Heart right ventricle (tissue), 16 donors: ENCODE results near the gene PLCH1. TPM values are rescaled to one million over a fixed set of nuclear protein-coding genes. Genes with fewer than 3 reads are reported as not detected.

ENCODE experiments used
- ATAC-seq, 8 donors: fragments of 200-7000 bp; cut with Tn5 transposase; one replicate each; pipeline ENCODE4 v1.9.1; 2020; ENCODE audit warnings: mild to moderate bottlenecking in 8 of 8, moderate library complexity in 8 of 8, moderate number of reproducible peaks in 1 of 8
- DNase-seq, 2 donors: peaks; one replicate each; pipeline ENCODE4 v3.0.0-alpha.2; 2020
- H3K27ac ChIP-seq, 10 donors: fragments of 200-600 bp; sonication (generic) in 2 of 10; one replicate each; pipeline versions ENCODE4 v1.5.0 to v1.8.0; 2020 to 2022; ENCODE audit warnings: mild to moderate bottlenecking in 3 of 10
- H3K27me3 ChIP-seq, 7 donors: fragments of 200-600 bp; one replicate each; pipeline ENCODE4 v1.8.0; 2021 to 2022; ENCODE audit warnings: mild to moderate bottlenecking in 2 of 7
- H3K36me3 ChIP-seq, 9 donors: fragments of 200-600 bp; sonication (generic) in 1 of 9; one replicate each; pipeline versions ENCODE4 v1.5.0 to v1.8.0; 2020 to 2022; ENCODE audit warnings: mild to moderate bottlenecking in 2 of 9
- H3K4me1 ChIP-seq, 9 donors: fragments of 200-600 bp; sonication (generic) in 1 of 9; one replicate each; pipeline versions ENCODE4 v1.5.0 to v1.8.0; 2020 to 2022; ENCODE audit warnings: mild to moderate bottlenecking in 4 of 9
- H3K4me3 ChIP-seq, 10 donors: fragments of 200-600 bp; sonication (generic) in 2 of 10; one replicate each; pipeline versions ENCODE4 v1.5.0 to v1.8.0; 2020 to 2022; ENCODE audit warnings: mild to moderate bottlenecking in 7 of 10, moderate library complexity in 2 of 10
- H3K9me3 ChIP-seq, 11 donors: fragments of 200-600 bp in 10 of 11; sonication (generic) in 2 of 11; one replicate each; pipeline versions ENCODE4 v1.5.0 to v1.8.0; 2013 to 2022; ENCODE audit warnings: mild to moderate bottlenecking in 2 of 11, control low read depth in 1 of 11, moderate library complexity in 1 of 11
- CTCF ChIP-seq, 9 donors: fragments of 200-600 bp; sonication (generic) in 2 of 9; IDR thresholded peaks; one replicate each; pipeline versions ENCODE4 v1.5.0 to v1.8.0; 2021 to 2022; ENCODE audit warnings: antibody characterized with exemption in 9 of 9, mild to moderate bottlenecking in 5 of 9, moderate library complexity in 1 of 9
- WGBS, 2 donors: extraction: QIAGEN DNeasy Blood & Tissue Kit; methylation state at CpG; one replicate each; pipeline ENCODE4 v1.1.7; 2013; ENCODE audit warnings: inconsistent platforms in 1 of 2; 5-methylcytosine and 5-hydroxymethylcytosine counted together
- intact Hi-C, 10 donors: fragments of 100-400 bp; cut with DNase I; formaldehyde crosslinking; loops; one replicate each; pipeline versions ENCODE4 v1.11.1 to v1.14.2; 2022
- polyA plus RNA-seq, 2 donors: library from polyadenylated mRNA; stranded (reverse); fragments of 200-250 nt; gene quantifications; one replicate each; pipeline ENCODE4 v1.2.3, GENCODE V29; 2013
- total RNA-seq, 10 donors: library from RNA; stranded (reverse); fragmentation: NEBNext Ultra II Directional in 3 of 10; extraction: Animal tissue kit (Norgen Biotek cat#: 25700) in 3 of 10; gene quantifications; one replicate each; pipeline versions ENCODE4 v1.2.1 to v1.2.4, GENCODE V29; 2021 to 2023
- donor health status: Arrhythmogenic right ventricular cardiomyopathy.
- donor health status: ischemic (EF 13 %, LVEDD 7.1; RV severe dilation, severe dysfunction).
- donor health status: healthy with polysubstance abuse.
- donor health status: DM: no; HTN: yes; CAD: no.
- donor health status: DM: no; HTN: no; CAD: no.
- donor health status: ischemic (EF 25% LVEDD 6.9; RV normal size, moderate dysfunction).
- donor health status: ischemic (EF 25% LVEDD 5.7; RV mildly dilated, moderate dysfunction).
- donor health status: healthy.
- donor health status: DM: yes; HTN: yes; CAD: no.
- donor health status: Ischemic cardiomyopathy.
- donor health status: ischemic (EF 35%, LVEDD 5.7; RV mildly dilated, moderate dysfunction).
- donor health status: nonischemic (EF 11% LVEDD 7.7; RV severe dilation, severe dysfunction).
- donor health status: DM: yes; HTN: yes; CAD: no.
- donor health status: PGD.
- donor health status: ischemic (EF 29% LVEDD 5.4; RV normal size, mild dysfunction).
- donor health status: nonischemic (EF 23%, LVEDD 6.1; RV moderate dilation, normal function).

PLCH1 gene
- total and polyA plus RNA-seq, 12 donors, result 0.13 to 2.1 (median 0.51) TPM

DNA sequence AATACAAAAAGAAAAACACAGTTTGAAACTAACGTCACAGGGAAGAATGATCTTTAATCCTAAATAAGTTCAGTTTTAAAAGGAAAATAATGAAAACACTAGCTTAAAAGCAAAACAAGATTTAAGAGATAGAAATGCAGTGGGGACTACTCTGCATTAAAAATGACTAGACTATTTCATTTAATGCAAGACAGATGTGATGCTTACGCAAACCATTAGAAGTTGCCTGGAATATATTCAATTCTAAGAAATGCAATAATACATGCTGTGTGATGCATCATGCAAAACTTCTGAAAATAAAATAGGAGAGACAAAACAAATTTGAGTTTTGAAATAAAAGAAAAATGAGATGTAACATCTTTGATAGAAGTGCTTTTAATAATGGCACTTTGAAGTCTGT lies 353.8 kb downstream of the PLCH1 start:
- no peak for DNase-seq
- peak in 6 of 8 donors; percentile 34 to 73 (median 60) for ATAC-seq
- Histone ChIP-seq H3K27me3 (no peaks in the 10 kb centered on the region), H3K27ac (peak overlapping the region in 9 of 10 donors; percentile 12 to 80 (median 50)), H3K4me1 (peaks cover under 1 to 43% (median 10%) of the 10 kb centered on the region in 9 donors), H3K9me3 (peaks cover 0 to 9% (median 0%) of the 10 kb centered on the region in 11 donors), H3K36me3 (no peaks in the 10 kb centered on the region), H3K4me3 (no peak overlapping the region)
- intact Hi-C loops, result no loop called here
- TF ChIP-seq CTCF (IDR thresholded peaks at IDR 0.05), result no peak
- 69 to 80% methylated on average over 2 of the region's 2 CpGs for WGBS, 2 donors

DNA sequence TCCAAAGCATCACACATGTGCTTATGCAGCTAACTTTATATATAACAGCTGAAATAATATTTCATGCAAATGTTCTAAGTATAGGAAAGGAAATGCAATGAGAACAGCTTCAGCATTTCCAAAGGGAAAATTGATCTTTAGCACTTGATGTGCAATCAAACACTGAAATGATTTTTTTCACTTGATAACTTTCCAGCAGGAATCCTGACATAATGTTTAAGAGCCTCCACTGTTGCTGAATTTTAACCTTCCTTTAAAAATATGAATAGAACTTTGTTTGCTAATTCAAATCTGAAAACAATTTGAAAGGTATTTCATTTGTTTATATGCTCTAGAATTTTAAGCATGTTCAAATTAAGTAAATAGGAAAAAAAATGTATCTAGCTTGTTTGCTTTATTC lies 354.5 kb downstream of the PLCH1 start:
- Histone ChIP-seq H3K27me3 (no peaks in the 10 kb centered on the region), H3K27ac (peak overlapping the region in 6 of 10 donors; percentile 33 to 80 (median 60)), H3K4me3 (no peak overlapping the region), H3K36me3 (no peaks in the 10 kb centered on the region), H3K4me1 (peaks cover 3 to 50% (median 10%) of the 10 kb centered on the region in 9 donors), H3K9me3 (peaks cover 0 to 6% (median 0%) of the 10 kb centered on the region in 11 donors)
- TF ChIP-seq CTCF (IDR thresholded peaks at IDR 0.05), result no peak
- no peak for ATAC-seq
- intact Hi-C loops, result no loop called here
- no peak for DNase-seq

DNA sequence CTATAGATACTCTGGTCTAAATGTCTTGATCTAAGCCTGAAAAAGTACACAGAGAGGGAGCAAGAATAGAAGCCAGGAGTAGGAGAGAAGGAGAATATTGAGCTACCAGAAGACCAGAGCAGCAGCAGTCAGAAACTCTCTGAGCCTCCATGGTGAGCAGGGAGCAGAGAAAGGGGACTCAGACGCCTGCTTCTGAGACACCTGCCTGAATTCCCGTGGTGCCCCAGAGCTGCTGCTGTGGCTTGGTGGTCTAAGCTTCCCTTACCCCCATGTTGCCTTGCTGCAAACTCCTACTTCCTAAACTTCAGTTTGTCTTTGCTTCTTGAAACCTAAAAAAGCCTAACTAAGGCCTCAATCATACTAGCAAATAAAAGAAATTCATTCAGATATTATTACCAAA lies 356.5 kb downstream of the PLCH1 start:
- H3K36me3 ChIP-seq, result no peaks in the 10 kb centered on the region
- no peak for DNase-seq
- intact Hi-C loops, result loop anchor here in 2 of 10 donors (10.0 kb wide), 2 partner anchors 66 to 316 kb away; no protein-coding TSS in a partner anchor
- no peak for ATAC-seq
- H3K27me3 ChIP-seq, result no peaks in the 10 kb centered on the region
- peaks cover 3 to 51% (median 10%) of the 10 kb centered on the region in 9 donors for H3K4me1 ChIP-seq
- 72 to 87% methylated on average over 2 of the region's 2 CpGs for WGBS, 2 donors
- TF ChIP-seq CTCF (IDR thresholded peaks at IDR 0.05), result no peak
- H3K9me3 ChIP-seq, result no peaks in the 10 kb centered on the region
- H3K27ac ChIP-seq, result no peak overlapping the region
- H3K4me3 ChIP-seq, result no peak overlapping the region

DNA sequence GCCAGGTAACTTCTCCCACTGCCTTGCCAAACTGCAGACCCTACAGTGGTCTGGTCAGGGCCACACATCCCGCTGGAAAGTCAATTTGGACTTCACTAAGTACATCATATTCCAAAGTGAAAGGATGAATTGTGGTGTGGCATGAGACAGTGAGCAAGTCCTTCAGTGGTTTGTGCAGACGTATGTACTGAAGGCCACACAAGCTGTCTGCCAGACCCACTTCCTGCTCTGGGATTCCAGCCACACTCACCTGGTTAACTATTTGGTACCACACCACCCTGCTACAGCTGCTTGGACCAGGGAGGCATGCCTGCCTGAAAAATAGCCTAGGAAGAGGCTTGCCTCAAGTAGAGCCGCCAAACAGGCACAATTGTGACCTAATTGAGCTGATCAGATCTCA lies 357.3 kb downstream of the PLCH1 start:
- no peaks in the 10 kb centered on the region for H3K27me3 ChIP-seq
- H3K36me3 ChIP-seq, result no peaks in the 10 kb centered on the region
- 61 to 63% methylated on average over 3 of the region's 3 CpGs for WGBS, 2 donors
- no peak overlapping the region for H3K4me3 ChIP-seq
- H3K4me1 ChIP-seq, result peaks cover 3 to 48% (median 10%) of the 10 kb centered on the region in 9 donors
- ATAC-seq (no peak), DNase-seq (no peak)
- H3K27ac ChIP-seq, result peak overlapping the region in 1 of 10 donors; percentile 16
- TF ChIP-seq CTCF (IDR thresholded peaks at IDR 0.05), result no peak
- no peaks in the 10 kb centered on the region for H3K9me3 ChIP-seq
- intact Hi-C loops, result loop anchor here in 2 of 10 donors (10.0 kb wide), 2 partner anchors 67 to 317 kb away; no protein-coding TSS in a partner anchor
